Lower lobe of right lung (tissue), 2 donors: ENCODE data around the gene NOL4L. TPM values are rescaled to one million over a fixed set of nuclear protein-coding genes. Genes with fewer than 3 reads are reported as not detected.

Source experiments
- ATAC-seq, 2 donors: fragments of 200-7000 bp; cut with Tn5 transposase; one replicate each; pipeline ENCODE4 v1.9.1; 2020 to 2022; ENCODE audit warnings: mild to moderate bottlenecking in 2 of 2, moderate library complexity in 2 of 2
- DNase-seq: peaks from one replicate; pipeline ENCODE4 v3.0.0-alpha.2; 2020
- H3K27ac ChIP-seq: fragments of 200-600 bp; one replicate; pipeline ENCODE4 v1.8.0; 2022
- H3K27me3 ChIP-seq: fragments of 200-600 bp; one replicate; pipeline ENCODE4 v1.8.0; 2022; ENCODE audit warnings: low read depth
- H3K36me3 ChIP-seq: fragments of 200-600 bp; one replicate; pipeline ENCODE4 v1.8.0; 2022; ENCODE audit warnings: mild to moderate bottlenecking
- H3K4me1 ChIP-seq: fragments of 200-600 bp; one replicate; pipeline ENCODE4 v1.8.0; 2022
- H3K4me3 ChIP-seq: fragments of 200-600 bp; one replicate; pipeline ENCODE4 v1.8.0; 2022; ENCODE audit warnings: mild to moderate bottlenecking
- H3K9me3 ChIP-seq: fragments of 200-600 bp; one replicate; pipeline ENCODE4 v1.8.0; 2022
- CTCF ChIP-seq: fragments of 200-600 bp; IDR thresholded peaks from one replicate; pipeline ENCODE4 v1.8.0; 2022; ENCODE audit warnings: antibody characterized with exemption, mild to moderate bottlenecking
- intact Hi-C: fragments of 100-400 bp; cut with DNase I; formaldehyde crosslinking; loops from one replicate; pipeline ENCODE4 v1.11.0; 2022
- total RNA-seq: library from RNA; stranded (reverse); fragmentation: NEBNext Ultra II Directional; extraction: Animal tissue kit (Norgen Biotek cat#: 25700); gene quantifications from one replicate; pipeline ENCODE4 v1.2.1, GENCODE V29; 2021
- donor health status: DM: no; HTN: yes; CAD: no; lungs with severe emphysema.

NOL4L gene
- total RNA-seq, 1 donor from 2014 or later: 14.3 TPM

- DNase-seq (peak; percentile 10), ATAC-seq (no peak)
- Histone ChIP-seq H3K36me3 (no peaks in the 10 kb centered on the region), H3K4me3 (no peak overlapping the region), H3K4me1 (peaks cover 21% of the 10 kb centered on the region), H3K27ac (no peak overlapping the region), H3K9me3 (no peaks in the 10 kb centered on the region), H3K27me3 (no peaks in the 10 kb centered on the region)
- no peak for TF ChIP-seq CTCF
- intact Hi-C loops: no loop called here
Measured at GRCh38 chr20:32532246-32532645, 52.9 kb downstream of the NOL4L start.

DNA sequence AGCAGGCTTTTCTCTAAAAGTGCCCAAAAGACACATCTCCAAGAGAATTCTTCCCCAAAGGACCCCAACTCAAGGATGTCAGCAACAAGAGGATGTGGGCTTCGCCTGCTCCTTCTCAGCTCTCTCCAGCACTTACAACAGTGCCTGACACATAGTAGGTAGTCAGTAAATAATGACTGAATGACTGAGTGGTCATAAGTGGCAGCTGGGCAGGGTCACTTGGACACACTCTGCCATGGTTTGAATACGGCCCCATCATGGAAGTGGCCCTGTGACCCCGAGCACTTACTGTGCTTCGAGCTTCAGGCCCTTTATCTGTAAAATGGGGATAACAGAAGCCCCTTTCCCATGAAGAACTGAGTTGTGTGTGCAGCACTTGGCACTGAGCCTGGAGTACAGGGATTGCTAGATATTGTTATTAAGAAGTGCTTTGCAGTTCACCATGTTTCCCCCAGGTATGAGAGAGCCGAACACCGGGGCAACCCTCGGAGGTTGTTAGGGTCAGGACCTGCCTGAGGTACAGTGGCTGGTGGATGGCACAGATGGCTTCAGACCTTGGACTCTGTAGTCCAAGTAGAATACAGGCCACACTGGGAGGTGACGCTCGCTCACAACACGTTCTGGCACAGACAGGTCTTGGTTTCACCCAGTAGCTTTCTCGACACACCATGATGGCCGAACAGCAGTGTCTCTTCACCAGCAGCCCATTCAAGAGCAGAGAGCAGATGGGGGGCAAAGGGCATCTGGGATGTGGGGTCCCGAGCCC, 56.0 kb downstream of the NOL4L start:
- intact Hi-C loops: loop anchor here (10.0 kb wide), 1 partner anchor 126 kb away; no protein-coding TSS in a partner anchor
- H3K4me3 ChIP-seq: no peak overlapping the region
- no peaks in the 10 kb centered on the region for H3K27me3 ChIP-seq
- H3K9me3 ChIP-seq: no peaks in the 10 kb centered on the region
- peaks cover 18% of the 10 kb centered on the region for H3K4me1 ChIP-seq
- TF ChIP-seq CTCF: no peak
- no peak overlapping the region for H3K27ac ChIP-seq
- H3K36me3 ChIP-seq: no peaks in the 10 kb centered on the region
- peak; percentile 29 for DNase-seq
- no peak for ATAC-seq

- ATAC-seq (peak; percentile 46 to 49), DNase-seq (peak; percentile 50)
- TF ChIP-seq CTCF: no peak
Measured at GRCh38 chr20:32528171-32528891, 56.8 kb downstream of the NOL4L start.

DNA sequence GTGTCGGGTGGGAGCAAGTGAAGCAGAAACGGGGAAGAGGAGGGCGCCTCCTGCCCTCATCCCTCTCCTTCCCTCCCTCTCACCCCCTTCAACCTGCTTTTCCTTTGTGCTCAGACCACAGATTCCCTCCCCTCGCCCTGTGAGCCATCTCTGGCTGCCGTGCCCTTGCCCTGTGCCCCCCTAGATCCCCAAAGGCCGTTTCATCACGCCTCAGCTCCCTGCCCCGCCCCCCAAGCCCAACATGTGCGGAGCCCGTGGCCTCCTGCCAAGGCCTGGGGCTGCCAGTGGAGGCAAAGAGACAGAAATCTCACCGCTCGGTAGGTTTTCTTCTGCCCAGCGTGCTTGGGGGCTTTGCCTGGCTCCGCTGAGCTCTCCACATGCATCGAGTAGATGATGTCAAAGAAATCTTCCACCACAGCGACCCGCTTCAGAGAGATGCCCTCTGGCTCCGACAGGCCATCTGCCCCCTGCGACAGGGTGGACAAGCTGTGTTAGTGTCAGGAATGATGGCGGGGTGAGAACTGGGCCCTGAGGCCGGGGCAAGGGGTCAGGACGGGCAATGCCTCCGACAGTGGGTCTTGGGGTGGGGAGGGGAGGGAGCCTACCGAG, 57.6 kb downstream of the NOL4L start:
- H3K36me3 ChIP-seq: no peaks in the 10 kb centered on the region
- ATAC-seq: no peak
- H3K27ac ChIP-seq: no peak overlapping the region
- intact Hi-C loops: loop anchor here (10.0 kb wide), 1 partner anchor 127 kb away; no protein-coding TSS in a partner anchor
- peaks cover 18% of the 10 kb centered on the region for H3K4me1 ChIP-seq
- no peaks in the 10 kb centered on the region for H3K9me3 ChIP-seq
- no peaks in the 10 kb centered on the region for H3K27me3 ChIP-seq
- peak; percentile 46 for DNase-seq
- no peak for TF ChIP-seq CTCF
- H3K4me3 ChIP-seq: no peak overlapping the region

More at GRCh38 chr20:32528171-32528891, 56.8 kb downstream of the NOL4L start:
- H3K9me3 ChIP-seq: no peaks in the 10 kb centered on the region
- intact Hi-C loops: loop anchor here (10.0 kb wide), 1 partner anchor 126 kb away; no protein-coding TSS in a partner anchor
- no peak overlapping the region for H3K4me3 ChIP-seq
- H3K36me3 ChIP-seq: no peaks in the 10 kb centered on the region
- H3K27ac ChIP-seq: no peak overlapping the region
- no peaks in the 10 kb centered on the region for H3K27me3 ChIP-seq
- H3K4me1 ChIP-seq: peaks cover 18% of the 10 kb centered on the region

GRCh38 chr20:32527052-32527446, 58.1 kb downstream of the NOL4L start:
- H3K9me3 ChIP-seq: no peaks in the 10 kb centered on the region
- no peak overlapping the region for H3K4me3 ChIP-seq
- no peaks in the 10 kb centered on the region for H3K36me3 ChIP-seq
- H3K27ac ChIP-seq: no peak overlapping the region
- peaks cover 18% of the 10 kb centered on the region for H3K4me1 ChIP-seq
- TF ChIP-seq CTCF: no peak
- H3K27me3 ChIP-seq: no peaks in the 10 kb centered on the region
- no peak for ATAC-seq
- DNase-seq: peak; percentile 14
- intact Hi-C loops: loop anchor here (10.0 kb wide), 1 partner anchor 128 kb away; no protein-coding TSS in a partner anchor
